ENCODE measurements around the gene XBP1.

GRCh38 chr22:28843633-28844032, 43.3 kb upstream of the XBP1 start:
- TF ChIP-seq, protein P1, sequence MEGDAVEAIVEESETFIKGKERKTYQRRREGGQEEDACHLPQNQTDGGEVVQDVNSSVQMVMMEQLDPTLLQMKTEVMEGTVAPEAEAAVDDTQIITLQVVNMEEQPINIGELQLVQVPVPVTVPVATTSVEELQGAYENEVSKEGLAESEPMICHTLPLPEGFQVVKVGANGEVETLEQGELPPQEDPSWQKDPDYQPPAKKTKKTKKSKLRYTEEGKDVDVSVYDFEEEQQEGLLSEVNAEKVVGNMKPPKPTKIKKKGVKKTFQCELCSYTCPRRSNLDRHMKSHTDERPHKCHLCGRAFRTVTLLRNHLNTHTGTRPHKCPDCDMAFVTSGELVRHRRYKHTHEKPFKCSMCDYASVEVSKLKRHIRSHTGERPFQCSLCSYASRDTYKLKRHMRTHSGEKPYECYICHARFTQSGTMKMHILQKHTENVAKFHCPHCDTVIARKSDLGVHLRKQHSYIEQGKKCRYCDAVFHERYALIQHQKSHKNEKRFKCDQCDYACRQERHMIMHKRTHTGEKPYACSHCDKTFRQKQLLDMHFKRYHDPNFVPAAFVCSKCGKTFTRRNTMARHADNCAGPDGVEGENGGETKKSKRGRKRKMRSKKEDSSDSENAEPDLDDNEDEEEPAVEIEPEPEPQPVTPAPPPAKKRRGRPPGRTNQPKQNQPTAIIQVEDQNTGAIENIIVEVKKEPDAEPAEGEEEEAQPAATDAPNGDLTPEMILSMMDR (conservative IDR thresholded peaks at IDR 0.05; ENCODE audit: low read depth in 2 of 2) = no peak
- TF ChIP-seq EZH2 (IDR thresholded peaks at IDR 0.05; ENCODE audit: low read depth, unreplicated experiment) = no peak
